NCI-H146 (cell line): Measurements from ENCODE around the gene PDE9A.

Source experiments
- DNase-seq: peaks from one replicate; lab custom pipeline; 2025; lab: John Stamatoyannopoulos, UW

The PDE9A gene

DNA sequence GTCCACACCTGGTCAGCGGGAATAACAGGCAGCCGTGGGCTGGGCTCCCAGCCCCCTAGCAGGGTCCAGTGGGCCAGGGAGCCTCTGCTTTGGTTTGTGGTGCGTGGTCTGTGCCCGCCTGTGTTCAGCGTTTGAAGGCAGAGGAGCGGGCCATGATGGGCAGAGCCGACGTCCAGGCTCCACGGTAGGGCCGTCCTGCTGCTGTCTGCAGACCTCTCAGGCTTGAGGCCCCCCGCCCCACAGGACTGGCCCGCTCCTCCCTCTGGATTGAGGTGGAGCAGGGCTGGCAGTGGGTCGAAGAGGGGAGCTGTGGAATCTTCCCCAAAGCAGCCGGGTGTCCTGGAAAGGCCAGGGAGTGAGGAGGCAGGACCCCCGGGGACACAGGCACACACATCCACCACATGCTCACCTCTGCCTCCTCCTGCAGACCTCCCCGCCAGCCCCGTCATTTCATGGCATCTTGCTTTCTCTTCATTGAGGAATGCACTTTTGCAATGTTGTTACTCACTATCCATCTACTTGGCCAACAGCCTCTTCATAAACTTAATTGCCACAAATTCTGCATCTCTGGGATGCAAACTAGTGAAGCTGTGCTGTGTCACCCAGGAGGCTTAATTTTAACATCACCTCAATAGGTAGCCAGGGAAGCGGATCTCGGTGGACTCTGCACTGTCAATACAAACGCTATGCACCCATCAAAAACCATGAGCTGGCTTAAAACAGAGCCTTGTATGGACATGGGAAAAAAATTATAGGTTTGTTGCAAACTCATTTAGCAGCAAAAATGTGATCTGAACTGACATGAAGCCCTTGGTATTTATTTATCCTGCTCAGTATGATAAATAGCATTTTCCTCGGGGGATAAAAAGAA, 85.9 kb downstream of the PDE9A start:
- DNase-seq: no peak

DNA sequence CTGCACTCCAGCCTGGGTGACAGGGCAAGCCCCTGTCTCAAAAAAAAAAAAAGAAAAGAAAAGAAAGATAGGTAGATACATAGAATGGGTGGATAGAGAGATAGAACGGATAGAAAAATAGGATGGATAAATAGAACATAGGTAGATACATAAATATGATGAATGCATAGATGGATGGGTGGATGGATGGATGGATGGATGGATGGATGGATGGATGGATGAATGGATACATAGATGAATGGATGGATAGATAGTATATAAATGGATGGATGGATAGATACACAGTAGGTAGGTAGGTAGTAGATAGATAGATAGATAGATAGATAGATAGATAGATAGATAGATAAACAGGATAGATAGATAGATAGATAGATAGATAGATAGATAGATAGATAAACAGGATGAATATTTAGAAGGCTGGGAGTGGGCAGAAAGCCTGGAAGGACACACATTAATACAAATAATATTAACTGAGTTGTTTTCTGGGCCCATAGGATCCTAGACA, 87.0 kb downstream of the PDE9A start:
- DNase-seq: no peak

DNA sequence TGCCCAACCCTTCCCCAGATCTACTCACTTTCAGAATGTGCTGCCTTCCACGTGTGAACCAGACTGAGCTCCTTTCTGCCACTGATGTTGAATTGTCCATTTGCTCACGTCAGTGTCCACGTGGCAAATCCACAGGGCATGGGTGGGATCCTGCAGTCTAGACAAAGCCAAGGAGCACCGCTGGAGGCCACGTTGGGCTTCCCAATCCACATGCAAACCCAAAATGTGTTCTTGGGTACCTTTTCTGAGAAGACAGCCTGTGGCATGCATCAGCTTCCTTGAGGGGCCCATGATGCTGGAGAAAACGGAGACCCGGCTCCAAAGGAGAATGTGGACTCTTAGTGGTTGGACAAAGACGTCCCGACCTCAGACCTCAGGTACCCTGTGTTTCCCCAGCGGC, 87.6 kb downstream of the PDE9A start:
- DNase-seq: no peak

DNA sequence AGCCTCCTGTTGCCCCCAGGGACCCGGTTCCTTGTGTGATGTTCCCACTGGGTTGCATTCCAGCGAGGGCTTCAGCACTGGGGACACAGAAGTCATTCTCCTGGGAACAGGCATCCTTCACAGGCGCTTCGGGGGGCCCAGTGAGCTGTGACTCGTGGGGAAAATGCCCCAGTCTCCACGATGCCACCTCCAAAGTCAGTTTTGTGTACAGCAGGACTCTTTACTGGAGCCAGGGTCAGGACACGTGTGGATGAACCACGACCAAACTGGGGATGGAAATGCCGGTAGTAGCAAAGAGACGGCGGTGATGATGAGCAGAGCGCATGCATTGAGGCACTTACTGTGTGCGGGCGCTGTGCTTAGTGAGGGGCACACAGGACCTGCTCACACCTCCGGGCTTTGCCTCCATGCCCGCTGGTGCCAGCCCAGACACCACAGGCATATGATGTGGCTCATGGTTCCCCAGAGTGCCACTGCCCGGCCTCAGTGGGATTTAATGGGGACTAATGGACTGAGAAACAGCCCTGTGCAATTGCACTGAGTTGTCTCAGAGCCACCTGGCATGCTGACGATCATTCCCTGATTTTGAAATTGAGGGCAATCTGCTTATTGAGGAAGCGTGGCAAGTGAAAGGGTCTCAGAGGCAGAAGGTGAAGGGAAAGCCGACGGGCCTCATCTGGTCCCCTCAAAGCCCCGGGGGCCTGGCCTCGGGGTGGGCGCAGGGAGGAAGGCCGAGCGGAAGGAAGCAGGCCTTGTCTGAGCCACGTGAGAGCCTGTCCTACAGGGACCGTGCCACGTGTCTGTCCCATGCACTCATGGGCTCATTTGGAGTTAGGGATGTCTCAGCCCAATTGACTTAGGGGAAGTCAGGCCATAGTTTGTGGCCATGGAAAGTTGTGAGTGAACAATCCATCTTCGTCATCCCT, 91.4 kb downstream of the PDE9A start:
- no peak for DNase-seq

DNA sequence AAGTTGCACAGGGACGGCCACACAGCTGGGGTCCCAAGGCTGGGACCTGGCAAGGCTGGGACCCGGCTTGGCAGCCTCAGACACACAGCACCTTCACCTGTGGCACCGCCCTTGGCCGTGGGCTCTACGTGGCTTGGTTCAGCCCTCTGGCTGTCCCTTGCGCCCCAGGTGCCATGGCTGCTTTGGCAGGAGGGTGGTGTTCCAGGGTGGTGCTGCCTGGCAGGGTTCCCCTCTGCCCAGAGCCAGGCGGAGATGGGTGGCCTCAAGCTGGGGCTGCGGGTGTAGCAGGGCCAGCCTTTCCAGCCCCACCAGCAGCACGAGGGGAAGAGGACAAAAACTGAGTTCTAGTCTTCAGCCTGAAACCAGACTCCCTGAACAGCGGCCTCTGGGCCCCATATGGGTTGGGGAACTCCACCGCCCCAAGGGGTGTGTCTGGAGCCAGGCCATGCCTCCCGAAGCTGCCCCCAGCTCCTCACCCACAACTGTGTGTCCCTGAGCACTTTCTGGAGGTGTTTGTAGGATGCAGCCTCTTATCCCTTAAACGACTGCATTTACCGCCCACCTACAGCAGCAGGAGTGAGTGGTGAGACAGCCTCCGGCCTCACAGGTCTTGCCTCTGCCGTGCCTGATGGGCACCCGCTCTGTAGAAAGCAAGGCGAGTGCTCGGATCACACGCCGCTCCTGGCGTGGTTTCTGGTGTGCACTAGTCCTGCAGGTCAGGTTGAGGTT, 92.3 kb downstream of the PDE9A start:
- no peak for DNase-seq

DNA sequence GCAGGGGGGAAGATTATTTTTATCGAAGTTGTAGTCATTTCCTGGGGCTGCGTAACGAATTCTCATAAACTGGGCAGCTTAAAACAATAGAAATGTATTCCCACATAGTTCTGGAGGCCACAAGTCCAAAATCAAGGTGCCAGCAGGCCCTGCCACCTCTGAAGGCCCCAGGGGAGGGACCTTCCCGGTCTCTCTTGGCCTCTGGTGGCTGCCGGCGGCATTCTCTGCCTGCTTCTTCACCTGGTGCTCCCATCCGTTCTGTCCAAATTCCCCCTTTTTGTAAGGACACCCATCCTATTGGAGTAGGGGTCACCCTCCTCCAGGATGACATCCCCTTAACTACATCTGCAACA, 92.8 kb downstream of the PDE9A start:
- DNase-seq: no peak

DNA sequence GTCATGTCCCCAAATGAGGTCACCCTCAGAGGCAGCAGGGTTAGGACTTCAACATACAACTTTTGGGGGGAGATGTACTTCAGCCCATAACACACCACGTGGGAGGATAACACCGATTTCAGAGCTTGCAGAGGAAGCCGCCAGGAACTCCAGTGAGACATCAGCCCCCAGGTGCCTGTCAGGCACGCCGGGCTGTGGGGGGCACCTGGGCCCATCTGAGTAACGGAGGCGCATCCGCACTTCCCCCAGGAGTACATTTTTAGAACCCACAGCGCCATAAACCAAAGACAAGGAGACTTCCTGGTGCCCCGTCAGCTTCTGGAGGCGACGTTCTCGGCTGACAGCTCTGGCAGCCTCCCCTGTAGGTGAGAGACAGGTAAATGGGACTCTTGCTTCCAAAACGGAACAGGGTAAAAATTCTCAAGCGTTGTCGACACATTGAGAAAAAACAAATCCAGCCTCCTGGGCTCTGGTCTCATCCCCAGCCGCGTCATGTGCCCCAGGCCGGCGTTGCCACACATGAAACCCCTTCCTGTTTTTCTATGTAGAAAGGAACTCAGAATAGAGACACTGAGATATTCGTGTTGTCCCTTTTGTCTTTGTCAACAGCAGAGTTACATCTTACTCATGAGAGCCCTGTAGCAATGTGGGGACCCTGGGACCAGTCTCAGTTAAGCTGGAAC, 93.3 kb downstream of the PDE9A start:
- DNase-seq: no peak

DNA sequence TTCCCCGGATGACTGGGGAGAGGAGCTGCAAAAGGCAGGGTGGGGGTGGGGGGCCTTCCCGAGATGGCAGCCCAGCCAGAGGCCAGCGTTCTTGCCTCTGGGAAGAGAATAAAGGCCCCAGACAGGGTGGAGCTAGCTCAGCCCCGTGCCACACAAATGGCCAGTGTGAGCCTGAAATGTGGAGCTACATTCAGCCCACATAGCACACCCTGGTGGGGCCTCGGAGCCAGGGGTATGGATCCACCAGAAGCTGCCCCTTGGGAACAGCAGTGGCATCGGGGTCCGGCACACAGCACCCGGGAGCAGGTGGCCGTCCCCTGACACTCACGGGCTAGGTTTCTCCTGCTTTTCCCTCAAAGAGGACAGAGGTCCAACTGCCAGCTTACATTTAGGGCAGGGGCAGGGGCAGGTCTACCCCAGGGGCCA, 93.9 kb downstream of the PDE9A start:
- DNase-seq: no peak

DNA sequence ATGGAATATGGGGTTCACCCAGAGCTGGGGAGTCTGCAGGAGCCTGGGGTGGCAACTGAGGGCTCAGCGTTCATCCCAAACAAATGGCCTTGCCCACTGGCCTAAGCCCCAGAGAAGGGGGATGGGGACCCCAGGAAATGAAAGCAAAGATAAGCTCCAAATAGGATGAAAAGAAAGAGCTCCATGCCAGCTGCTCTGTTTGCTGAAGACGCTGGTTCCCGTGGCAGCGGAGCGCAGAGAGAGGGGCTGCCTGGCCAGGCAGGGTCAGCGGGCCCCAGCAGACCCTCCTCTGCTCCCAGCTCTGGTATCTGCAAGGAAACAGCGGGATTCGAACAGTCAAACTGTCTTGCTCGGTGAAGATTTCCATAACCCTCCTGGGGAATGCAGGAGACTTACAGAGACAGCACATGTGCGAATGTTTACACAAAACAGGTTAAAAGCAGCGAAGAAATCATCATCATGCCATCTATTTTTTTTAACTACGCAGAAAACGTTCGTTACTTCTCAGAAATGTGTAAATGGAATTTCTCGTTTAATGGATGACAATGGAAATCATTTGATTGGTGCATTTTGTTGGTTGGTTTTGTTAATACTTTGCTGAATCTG, 94.4 kb downstream of the PDE9A start:
- no peak for DNase-seq

DNA sequence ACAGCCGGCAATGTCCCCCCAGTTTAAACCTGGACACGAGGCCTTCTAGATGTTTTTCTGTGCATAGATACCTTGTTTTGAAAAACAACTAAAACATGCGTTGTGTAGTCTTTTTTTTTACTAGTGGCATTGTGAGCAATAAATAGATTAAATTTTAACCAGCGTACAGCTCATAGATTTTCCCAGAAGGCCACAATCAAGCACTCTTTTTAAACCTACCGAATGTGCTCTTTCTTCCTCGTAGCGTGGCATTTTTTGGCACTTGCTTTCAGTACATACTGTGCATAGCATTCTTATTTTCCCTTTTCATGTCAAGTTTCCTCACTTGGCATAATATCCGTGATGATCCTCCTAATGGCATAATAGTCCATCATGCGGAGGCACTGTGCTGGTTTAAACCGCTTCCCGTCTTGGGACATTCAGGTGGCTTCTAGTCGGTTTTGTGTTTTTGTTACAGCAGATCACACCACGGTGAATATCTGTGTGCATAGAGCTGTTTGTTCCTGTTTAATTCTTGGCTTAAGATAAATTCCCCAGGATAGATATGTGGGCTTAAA, 95.3 kb downstream of the PDE9A start:
- DNase-seq: no peak

DNA sequence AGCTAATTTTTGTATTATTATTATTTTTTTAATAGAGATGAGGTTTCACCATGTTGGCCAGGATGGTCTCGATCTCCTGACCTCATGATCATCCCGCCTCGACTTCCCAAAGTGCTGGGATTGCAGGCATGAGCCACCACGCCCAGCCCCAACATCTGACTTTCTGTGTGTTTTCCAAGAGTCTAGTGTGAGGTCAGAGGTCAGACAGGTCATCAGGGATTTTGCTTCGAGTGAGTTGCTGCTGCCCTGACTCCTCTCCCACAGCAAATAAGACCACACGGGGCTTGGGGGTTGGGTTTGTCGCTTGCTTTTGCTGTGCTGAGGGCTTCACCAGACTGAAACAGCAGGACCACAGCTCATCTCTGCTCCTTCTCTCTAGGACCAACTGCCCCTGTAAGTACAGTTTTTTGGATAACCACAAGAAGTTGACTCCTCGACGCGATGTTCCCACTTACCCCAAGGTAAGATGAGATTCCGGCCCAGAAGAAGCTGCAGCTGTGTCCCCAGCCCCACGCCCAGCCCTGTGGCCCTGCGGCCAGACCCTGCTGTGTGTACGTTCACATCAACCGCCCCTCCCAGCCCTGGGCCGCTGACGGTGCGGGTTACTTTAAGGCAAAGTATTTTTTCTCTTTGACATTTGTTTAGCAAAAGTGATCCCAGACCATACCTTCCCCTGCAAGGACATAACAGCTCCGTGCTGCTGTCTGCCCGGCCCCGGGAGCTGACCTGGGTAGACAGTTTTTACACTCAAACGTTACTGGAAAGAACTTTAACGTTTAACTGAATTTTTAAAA, 97.5 kb downstream of the PDE9A start:
- no peak for DNase-seq

DNA sequence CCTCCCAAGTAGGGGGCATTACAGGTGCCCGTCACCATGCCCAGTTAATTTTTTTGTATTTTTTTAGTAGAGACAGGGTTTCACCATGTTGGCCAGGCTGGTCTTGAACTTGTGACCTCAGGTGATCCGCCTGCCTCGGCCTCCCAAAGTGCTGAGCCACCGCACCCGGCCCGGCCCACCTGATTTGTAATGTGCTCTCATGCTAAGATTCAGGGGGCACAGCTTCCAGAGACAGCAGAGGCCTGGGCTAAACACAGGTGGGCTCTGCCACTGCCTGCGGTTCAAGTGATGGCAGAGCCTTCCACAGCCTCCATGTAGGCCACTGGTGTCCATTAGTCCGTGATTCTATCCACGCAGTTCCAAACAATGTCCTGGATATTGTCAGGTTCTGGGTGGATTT, 98.4 kb downstream of the PDE9A start:
- no peak for DNase-seq

DNA sequence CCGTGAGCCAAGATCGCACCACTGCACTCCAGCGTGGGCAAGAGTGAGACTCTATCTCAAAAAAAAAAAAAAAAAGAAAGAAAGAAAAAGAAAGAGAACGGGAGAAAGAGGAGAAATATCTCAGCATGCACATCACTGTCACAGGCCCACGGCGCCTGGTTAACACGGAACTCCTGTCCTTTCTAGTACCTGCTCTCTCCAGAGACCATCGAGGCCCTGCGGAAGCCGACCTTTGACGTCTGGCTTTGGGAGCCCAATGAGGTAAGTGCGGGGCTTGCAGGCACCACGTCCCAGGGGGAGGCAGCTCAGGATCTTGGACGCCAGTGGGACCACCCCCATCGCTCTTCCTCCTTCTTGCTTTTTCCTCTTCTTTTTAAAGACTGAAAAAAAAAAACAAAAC, 100.4 kb downstream of the PDE9A start:
- no peak for DNase-seq

DNA sequence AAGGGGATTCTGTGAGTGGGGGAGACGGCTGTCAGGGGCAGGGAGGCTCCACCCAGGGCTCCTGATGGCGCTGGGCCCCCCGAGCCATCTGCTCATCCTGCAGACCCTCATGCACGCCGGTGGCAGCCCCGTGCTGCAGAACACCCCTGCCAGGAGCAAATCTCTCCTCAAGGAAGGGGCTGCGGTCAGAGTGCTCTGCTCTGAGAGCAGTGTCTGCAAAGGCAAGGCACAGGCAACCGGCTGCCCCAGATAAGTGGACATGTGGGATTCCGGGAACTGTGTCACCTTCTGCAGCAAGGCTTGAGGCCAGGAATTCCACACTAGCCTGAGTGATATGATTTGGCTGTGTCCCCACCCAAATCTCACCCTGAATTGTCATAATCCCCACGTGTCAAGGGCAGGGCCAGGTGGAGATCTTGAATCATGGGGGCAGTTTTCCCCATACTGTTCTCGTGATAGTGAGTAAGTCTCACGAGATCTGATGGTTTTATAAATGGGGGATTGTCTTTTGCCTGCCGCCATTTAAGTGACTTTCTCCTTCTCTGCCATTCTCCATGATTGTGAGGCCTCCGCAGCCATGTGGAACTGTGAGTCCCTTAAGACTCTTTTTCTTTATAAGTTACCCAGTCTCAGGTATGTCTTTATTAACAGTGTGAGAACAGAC, 101.0 kb downstream of the PDE9A start:
- no peak for DNase-seq

DNA sequence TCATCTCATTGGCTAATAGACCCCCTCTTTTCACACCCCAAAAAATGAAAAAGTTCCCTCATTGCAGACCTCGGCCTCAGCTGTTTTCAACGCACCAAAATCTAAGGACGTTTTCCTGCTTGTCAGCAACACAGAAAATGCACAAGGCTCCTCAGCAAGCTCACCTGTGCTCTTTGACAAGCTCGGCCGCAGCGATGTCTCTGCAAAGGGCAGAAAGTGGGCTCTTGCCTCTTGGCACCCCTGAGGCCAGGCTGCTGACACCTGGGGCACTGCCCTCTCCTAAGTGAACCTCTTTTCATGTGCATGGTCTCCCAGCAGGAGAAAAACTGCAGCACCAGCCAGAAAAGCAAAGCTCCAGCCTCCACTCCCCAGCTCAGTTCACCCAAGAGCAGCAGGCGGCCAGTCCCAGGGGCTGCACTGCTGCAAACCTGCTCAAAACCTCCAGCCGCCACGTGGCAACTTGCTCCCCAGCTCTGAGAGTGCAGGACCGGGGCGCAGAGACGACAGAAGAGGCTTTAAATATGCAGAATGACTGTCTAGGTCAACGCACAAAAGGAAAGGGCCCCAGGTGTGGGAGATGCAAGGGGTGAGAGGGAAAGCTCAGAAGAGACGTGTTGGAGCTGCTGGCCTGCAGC, 101.7 kb downstream of the PDE9A start:
- no peak for DNase-seq

DNA sequence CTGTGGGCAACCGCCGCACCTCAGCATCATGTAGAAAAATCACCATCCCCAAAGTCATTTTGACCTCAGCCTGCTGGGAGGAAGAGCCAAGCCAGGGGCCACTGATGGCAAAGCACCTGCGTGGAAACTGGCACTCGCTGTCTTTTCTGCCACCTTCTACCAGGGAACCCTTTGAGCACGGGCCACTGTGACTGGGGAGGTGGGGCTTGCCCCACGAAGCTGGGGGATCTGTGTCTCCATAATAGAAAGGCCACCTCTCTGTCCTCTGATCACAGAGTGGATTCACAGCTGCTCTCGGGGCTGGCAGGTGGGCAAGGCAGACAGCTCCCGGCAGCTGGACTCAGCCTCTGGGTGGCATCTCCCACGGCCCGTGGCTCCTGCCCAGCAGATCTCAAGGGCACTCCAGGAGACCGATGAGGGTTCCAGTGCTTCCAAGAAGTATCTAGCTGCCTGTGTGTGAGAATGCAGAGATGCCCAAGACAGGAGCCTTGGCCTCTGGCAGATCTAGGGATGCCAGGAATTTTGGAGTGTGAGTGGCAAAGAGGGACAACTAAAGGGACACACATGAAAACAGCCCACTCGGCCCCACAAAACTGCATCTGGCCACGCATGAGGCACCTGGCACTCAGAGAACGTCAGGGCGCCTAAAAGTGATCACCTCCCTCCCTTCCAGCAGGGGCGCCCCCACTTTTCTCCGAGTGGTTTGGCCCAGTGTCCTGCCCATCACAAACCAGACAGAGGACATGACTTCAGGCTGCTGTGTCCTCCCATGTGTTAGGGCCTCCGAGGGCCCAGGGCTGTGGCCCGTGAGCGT, 102.6 kb downstream of the PDE9A start:
- DNase-seq: no peak

DNA sequence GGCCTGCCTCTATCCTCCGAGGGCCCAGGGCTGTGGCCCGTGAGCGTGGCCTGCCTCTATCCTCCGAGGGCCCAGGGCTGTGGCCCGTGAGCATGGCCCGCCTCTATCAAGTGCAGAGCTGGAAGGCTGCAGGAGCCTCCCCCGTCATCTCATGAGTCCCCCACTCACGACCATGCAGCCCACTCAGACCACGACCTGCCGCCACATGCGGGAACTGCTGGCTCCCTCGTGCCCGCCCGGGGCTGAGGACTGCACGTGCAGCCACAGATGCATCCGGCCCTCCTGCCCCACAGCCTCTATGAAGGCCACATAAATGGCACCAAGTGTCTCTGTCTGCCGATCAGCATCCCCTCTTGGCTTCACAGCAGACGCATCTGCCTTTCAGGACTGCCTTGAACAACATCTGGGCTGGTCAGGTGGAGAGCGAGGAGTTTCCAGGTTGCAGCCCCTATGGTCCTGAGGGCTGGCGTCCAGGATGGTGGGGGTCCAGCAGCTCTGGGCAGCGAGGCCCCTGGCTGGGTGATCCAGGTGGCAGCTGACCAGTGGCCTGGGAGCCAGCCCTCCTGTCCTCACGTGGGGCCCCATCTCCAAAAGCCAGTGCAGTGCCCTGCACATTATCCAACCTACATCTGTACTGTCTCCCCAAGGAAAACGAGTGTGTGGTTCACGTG, 103.3 kb downstream of the PDE9A start:
- no peak for DNase-seq

DNA sequence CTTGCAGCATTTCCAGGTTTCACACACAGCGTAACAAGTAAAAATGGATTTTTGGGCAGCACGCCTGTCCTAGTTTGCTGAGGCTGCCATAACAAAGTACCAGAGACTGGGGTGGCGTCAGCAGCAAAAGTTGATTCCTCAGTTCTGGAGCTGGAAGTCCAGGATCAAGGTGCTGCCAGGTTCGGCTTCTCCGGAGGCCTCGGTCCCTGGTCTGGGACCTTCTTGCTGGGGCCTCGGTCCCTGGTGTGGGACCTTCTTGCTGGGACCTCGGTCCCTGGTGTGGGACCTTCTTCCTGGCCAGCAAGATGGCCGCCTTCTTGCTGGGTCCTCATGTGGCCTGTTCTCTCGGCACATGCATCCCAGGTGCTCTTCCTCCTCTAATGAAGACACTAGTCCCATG, 104.0 kb downstream of the PDE9A start:
- no peak for DNase-seq
